HG03159 (cell line): ENCODE measurements around the gene CCDC73.
"Not testable (repeated sequence)": the region's sequence is repeated elsewhere in the genome, so short reads cannot be mapped to it uniquely, and the experiment has no call there.

Source experiments
- ATAC-seq: cut with Tn5 transposase; IDR thresholded peaks from one replicate; pipeline ENCODE4 v1.9.1; 2021; ENCODE audit warnings: mild to moderate bottlenecking, moderate library complexity; ENCODE audit not compliant: unreplicated experiment

Gene CCDC73

DNA sequence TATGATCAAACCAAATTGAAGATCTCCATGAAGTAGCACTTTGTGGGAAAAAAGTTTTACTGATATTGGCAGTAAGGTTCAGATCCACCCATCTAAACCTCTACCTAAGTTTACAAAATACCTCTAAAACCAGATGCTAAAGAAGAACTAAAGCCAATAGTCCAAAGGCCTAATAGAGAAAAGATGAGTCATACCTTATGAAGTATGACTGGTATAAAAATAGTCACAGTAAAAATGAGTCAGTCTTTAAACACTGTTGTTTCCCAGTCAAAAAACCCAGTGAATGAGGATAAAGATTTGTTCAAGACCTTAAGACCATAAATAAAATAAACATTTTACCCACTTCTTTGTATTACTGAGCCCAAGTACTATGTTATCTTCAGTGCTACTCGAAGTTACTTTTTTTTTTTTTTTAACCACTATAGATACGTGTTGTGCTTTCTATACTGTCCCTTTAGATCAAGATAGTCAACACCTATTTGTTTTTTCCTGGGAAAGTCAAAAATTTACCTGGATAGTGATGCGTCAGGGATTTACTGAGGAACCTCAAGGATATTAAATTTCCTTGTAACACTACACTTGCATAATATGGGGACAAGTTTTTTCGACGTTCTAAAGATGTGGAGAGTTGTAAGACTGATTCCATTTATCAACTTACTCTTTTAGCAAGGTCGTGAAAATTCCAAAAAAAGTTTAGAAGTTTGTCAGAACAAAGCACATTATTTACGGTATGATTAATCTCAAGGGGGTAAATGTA lies 87.3 kb downstream of the CCDC73 start:
- ATAC-seq: peak; percentile 96

DNA sequence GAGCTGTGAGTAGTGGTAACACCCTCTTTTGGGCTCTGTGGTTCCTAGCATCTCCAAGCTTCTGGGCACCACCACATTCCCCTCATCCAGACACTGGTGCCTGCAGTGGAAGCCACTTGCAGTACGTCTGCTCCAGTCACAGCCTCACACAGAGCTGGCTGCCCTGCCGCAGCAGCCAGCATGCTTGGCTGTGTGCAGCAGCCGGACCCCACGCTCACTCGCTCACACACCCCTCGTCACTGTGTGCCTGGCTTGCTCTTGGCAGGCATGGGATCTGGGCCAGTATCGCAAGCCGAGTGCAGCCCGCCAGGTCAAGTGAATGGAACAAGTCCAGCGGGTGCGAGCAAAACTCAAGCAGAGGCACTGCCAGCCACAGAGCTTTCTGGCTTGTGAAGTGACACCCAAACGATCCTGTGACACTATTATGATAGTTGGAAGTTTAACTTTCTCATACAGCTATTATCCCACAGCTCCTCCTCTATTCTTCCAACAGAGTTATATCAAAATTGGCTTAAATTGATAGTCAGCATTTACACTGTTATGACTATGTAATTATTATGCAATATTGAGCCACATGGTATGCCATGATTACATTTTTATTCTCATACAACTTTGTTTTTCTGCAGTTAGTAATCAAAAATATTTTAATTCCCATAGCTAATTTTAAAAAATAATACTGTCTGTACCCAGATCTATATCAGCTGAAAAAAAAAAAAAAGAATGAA lies 89.0 kb downstream of the CCDC73 start:
- no peak for ATAC-seq

DNA sequence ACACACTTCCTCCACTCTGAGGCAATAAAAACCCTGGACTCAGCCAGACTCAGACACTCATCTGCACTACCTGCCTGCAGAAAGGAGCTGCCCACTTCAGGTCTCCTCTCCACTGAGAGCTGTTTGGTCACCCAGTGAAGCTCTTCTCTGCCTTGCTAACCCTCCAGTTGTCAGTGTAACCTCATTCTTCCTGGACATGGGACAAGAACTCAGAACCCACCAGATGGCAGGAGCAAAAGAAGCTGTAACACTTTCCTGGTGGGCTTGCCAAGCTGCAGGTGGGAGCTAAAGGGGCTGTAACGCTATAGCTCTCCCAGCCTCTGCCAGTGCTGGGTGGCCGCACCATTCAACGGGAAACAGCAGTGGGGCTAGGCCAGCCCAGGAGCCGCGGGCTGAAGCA lies 89.7 kb downstream of the CCDC73 start:
- ATAC-seq: no peak

DNA sequence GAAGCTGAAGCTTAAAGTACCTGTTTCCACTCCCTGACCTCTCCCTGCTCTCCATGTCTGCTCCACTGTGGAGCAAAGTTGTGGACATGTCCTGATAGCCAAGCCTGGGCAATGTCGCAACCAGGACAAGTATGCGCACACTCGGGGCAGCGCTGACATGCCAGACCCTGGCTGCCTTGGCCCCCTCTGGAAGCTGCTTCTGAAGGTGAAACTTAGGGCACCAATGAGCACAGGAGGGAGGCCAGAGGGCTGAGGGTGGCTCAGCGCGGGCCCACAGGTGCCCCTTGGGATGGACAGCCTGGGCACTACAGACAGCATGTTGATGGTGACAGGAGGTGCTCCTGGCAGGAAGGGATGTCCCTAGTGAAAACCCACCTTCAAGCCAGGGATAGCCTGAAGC lies 90.2 kb downstream of the CCDC73 start:
- no peak for ATAC-seq

DNA sequence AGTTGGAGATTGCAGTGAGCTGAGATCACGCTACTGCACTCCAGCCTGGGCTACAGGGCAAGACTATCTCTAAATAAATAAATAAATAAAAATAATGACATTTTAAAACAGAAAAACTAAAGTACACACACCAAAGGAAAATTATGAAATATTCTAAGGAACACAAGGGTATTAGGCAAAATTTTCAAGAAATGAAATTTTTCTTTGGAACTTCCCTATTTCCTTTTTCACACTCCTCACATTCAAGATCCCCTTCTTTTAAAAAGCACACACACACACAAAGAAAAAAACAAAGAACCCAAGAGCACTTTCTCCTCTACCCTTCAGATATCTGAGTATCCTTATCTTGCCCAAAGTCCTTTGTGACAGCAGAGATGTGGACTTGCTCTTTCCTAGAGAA lies 92.8 kb downstream of the CCDC73 start:
- ATAC-seq: no peak

DNA sequence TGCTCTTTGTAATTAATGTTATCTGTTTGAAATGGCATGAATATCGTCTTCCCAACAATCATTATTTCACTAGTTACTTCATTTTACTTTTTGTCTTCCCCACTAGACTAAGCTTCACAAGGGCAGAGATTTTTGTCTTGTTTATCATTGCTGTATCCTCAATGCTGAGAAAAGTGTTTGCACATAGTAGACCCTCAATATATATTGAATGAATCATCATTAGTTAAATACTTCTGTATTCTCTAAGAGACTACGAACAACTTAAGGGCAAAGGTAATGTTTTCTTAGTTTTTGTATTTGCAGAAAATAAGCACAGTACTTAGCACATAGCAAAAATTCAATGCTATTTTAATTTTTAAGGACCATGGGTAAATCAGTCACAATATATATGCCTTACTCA lies 95.9 kb downstream of the CCDC73 start:
- ATAC-seq: no peak

DNA sequence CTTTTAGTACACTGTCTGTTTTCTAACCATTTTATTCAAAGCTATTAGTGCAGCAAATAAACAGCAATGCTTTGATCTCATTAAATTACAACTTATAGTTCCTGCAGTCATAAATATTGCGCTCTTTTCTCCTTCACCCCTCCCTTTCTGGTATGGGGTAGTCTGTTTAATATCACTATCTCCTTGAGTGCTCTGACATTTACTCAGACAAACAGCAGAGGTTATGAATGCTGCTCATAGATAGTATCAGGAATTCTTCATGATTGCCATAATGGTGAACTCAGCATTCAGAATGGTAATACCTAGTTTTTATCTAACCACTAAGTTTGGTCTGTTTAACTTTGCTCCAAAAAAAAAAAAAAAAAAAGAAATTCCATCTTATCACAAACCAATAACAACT lies 123.4 kb downstream of the CCDC73 start:
- ATAC-seq: no peak

DNA sequence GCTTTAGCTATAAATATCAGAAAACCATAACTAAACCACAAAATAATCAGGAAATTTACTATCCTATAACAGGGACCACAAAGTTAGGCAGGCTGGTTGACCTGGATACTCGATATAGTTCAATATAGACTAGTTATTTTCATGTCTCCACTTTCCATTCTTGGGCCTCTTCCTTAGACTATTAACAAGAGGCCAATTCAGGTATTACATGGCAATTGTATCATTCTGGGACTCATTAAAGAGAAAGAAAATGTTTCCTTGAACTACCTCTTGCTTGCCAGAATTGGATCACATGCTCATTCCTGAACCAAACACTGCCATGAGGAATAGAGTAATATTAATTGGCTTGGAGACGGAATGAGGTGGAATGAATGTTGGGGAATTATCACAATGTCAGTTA lies 134.8 kb downstream of the CCDC73 start:
- no peak for ATAC-seq

DNA sequence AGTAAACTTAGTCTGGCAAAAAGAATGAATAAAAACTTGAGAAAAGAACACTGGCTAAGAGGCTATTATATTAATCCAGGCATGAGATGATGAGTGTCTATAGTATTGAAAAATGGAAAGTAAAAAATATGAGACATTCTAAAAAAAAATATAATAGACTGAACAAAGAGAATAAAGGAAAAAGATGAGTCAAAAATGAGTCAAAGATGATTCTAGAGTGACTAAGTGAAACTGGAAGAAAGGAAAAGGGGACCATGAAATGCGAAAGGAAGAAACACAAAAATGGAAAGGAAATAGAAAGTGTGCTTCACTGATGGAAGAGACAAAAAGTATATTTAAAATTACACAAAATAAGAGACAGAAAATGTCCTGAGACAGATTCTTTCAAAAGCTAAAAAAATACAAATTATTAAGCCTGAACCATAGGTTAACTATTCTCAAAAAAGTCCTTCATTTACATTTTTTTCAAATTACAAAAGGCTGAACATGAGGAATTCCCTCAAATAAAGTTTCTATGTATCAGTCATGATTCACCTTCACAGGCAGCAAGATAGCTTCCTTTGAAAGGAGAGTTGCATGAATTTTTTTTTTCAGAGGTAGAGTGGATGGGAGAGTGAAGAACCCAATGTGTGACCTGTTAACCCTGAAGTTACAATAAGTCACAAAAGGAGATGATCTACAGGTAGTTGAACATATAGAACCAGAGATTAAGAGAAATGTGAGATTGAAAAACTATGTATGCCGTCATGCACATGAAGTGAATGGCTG lies 135.6 kb downstream of the CCDC73 start:
- ATAC-seq: no peak

DNA sequence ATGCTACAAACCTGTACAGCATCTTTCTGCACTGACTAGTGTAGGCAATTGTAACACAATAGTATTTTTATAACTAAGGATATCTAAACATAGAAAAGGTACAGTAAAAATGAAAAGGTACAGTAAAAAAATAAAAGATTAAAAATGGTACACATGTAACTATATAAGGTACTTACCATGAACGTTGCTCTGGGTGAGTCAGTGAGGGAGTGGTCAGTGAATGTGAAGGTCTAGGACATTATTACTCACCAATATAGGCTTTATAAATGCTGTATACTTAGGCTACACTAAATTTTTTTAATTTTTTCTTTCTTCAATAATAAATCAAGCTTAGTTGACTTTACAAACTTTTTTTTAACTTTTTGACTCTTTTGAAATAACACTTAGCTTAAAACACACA lies 150.9 kb downstream of the CCDC73 start:
- no peak for ATAC-seq

DNA sequence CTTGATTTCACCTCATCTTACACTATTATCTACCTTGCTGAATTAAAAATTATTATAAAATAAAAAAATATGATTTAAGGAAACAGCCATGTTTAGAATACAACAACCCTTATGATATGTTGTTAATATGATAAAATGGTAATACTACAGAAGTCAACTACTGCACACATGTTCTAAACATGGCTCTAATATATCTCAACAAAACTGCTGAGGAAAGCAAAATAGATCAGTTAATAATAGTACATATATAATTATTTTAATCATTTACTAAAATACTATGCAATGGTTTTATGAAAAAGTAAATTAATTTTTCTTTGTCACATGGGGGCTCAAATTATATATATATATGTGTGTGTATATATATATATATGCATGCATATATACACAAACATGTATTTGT lies 153.1 kb downstream of the CCDC73 start:
- ATAC-seq: no peak

DNA sequence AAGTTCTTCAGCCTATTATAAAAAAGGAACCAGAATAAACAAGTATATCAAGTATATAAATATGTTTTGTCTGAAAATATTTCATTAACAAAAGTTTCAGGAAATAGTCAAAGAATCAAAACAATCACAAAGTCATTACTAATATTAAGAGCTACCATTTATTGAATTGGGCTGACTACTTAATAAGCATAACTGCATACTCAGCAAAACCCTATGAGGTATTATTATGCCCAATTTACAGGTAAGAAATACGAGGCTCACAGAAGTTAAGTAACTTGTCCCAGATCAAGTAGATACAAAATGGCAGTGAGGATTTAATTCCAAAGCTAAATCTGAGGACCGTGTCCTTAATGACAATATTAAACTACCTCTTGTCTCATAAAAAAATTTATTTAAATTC lies 158.6 kb downstream of the CCDC73 start:
- no peak for ATAC-seq

DNA sequence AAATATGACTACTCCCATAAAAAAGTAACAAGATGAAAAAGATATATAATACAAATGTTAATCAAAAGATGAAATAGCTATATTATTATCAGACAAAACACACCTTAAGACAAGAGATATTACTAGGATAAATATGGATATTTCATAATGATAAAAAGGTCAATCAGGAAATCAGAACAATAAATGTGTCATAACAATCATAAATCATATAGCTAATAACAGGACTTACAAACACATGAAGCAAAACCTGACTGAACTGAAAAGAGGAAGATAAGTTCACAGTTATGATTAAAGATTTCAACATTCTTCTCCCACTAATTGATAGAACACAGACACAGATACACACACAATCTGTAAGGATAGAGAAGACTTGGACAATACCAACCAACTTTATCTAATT lies 163.6 kb downstream of the CCDC73 start:
- ATAC-seq: no peak

DNA sequence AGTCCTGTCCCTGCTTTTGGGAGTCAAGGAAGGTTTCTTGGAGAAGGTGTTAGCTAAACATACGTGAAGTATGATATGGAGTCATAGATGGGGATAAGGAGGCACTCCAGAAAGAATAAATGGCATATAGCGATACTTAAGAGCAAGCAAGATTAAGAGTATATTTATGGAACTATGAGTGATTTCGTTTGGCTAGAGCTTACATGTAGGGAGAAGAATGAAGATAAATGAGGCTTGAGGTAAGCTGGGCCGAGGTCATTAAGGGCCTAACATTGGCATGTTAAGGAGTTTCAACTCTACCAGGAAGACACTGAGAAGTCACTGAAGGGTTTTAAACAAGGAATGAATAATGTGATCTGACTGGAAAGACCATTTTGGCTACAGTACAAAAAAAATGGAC lies 177.6 kb downstream of the CCDC73 start:
- ATAC-seq: no peak

DNA sequence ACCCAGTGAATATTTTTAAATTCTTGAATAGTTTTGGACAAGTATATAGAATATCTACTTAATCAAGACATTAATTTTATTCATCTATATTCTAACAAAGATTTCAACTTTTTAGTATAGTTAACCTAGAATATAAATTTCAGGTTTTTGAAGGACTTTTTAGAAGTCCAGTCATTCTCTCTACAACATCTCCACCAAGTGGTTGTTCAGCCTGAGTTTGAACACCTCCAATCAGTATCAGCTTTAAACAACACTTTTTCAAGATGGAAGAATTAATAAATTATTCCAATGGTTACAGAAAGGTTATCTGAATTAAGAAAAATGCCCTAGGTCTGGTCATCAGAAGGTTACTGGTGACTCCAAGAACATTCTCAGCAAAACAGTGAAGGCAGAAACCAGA lies 179.0 kb downstream of the CCDC73 start:
- no peak for ATAC-seq

DNA sequence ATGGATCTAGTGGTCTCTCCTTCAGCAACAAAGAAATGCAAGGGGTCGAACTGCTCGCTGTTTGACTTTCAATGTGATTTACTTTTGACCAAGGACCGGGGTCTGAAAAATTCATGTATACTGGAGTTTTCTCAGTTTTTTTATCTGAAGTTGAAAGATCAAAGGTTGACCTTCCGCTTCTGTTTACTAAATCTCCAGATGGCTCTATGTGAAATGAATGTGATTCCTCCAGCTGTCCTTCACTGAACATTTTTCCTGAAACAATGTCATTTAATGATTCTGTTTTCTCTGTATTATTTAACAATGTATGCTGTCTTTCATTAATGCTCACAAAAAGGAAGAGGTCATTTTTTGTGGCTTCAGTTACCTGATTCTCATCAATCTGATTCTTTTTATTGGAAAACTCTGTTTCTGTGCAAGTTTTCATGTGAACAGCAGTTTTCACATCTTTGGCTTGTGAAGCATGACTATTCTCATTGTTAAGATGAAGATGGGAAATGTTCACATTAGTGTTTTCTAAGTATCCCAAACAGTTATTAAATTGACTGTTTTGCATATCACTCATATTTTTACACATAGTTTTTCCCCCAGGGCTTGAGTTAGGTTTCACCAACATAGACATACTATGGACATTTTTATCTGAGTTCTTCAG lies 180.8 kb downstream of the CCDC73 start:
- no peak for ATAC-seq

DNA sequence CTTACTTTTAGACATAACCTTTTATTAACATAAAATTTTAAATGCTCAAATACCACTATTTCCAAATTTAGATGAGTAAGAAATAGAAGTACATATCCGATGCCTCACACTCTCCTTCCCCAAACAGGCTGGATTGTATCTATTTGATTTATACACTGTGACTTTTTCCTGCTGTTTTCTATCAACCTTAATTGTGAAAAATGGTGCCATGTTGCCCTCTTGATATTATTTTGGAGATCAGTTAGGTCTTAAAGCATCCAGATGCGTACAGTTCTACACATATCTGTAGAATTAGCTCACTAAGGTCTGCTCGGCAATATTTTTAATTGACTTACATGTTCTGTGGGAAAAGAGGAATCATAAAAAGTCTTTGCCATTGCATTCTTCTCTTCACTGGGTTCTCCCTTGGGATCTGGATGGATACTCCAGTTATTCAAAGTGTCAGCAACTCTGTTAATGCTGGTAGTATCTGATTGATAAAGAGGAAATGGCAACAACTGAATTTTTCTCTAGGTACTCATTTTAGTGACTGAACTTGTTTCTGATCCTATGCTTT lies 183.6 kb downstream of the CCDC73 start:
- no peak for ATAC-seq

DNA sequence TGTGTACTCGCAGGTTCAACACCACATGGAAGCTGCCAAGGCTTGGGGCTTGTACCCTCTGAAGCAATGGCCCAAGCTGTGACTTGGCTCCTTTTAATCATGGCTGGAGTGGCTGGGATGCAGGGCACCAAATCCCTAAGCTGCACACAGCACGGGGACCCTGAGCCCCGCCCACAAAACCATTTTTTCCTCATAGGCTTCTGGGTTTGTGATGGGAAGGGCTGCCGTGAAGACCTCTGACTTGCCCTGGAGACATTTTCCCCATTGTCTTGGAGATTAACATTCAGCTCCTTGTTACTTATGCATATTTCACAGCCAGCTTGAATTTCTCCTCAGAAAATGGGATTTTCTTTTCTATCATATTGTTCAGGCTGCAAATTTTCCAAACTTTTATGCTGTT lies 185.6 kb downstream of the CCDC73 start:
- not testable (repeated sequence) for ATAC-seq

DNA sequence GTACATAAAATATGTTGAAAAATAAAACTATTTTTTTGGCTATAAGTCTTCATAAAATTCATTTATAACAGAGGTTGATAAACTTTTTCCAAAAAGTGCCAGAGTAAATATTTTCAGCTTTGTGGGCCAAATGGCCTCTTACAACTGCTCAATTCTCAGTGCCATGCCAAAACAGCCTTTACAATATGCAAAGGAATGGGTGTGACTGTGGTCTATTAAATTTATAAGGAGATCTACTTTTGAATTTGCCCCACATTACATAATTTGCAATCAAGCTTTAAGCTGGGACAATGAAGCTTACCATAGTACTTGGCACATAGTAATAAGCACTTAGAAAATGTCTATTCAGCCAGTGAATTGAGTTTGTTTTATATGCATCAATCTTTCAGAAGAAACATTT lies 188.2 kb downstream of the CCDC73 start:
- no peak for ATAC-seq

DNA sequence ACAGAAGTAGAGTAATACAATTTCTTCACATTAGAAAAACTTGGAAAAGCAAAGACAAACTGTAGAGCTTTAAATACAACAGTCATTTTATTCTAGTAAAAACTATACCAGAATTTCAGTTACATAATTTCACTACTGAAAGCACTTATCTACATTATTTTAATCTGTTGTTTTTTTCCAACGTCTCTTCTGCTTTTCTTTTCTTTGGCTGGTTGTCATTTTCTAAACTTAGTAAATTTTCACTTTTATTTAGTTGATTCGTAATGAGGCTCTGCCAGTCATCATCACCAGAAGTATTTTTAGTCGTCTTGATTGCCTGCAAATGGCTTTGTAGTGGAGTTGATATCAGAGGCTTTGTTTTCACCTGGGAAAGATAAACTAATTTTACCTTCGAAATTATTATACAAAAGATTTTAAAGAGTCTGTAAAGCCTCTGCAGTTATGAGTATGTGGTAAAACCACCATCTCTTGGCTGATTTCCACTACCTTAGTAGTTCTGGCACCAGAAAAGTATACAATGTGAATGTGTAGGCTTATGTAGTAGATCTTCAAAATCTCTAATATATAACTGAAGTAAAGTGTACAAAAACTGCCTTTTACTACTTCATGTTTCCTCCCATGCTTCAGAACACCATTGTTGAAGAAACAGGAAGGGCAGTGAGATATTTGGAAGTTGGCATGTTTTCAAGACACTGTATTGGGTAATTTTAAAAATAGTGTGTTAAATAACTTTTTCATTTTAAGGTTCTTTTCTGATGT lies 191.6 kb downstream of the CCDC73 start:
- no peak for ATAC-seq
